B cell (primary cell): Measurements from ENCODE around the gene FUOM. TPM values are rescaled to one million over a fixed set of nuclear protein-coding genes. Genes with fewer than 3 reads are reported as not detected.

Experiments used
- ATAC-seq: fragments of 200-7000 bp; cut with Tn5 transposase; one replicate; pipeline ENCODE4 v1.10.0; 2021; ENCODE audit warnings: low read depth, mild to moderate bottlenecking, moderate number of reproducible peaks, moderate library complexity
- CTCF ChIA-PET: fragments of 350-600 bp; sonication (Branson Sonifier 250); formaldehyde crosslinking; loops from one replicate; lab custom pipeline; 2021; ENCODE audit warnings: antibody characterized with exemption, inconsistent platforms; lab: Charles Lee
- POLR2A ChIA-PET: fragments of 350-600 bp; sonication (Branson Sonifier 250); formaldehyde crosslinking; loops from one replicate; lab custom pipeline; 2021; ENCODE audit warnings: antibody characterized with exemption; lab: Charles Lee
- DNase-seq: peaks from one replicate; pipeline ENCODE4 v3.0.0; 2013
- H2AFZ ChIP-seq: 2 replicates; pipeline ENCODE4 v1.6.1; 2012; ENCODE audit warnings: mild to moderate bottlenecking, low read depth, low read length; ENCODE audit not compliant: insufficient read depth, poor library complexity, severe bottlenecking
- H3K27ac ChIP-seq, 2 donors: 1 replicate in 1 of 2; 2 replicates in 1 of 2; pipeline ENCODE4 v1.5.1; 2012 to 2013; ENCODE audit warnings: low read length in 2 of 2, mild to moderate bottlenecking in 2 of 2, moderate library complexity in 1 of 2
- H3K27me3 ChIP-seq, 4 experiments: fragments of 200-600 bp in 1 of 4; sonication (generic) in 1 of 4; replicated peaks in 1 of 4; 1 replicate in 2 of 4; 2 replicates in 2 of 4; pipeline versions ENCODE4 v1.6.1 to v1.7.0; 2013 to 2016; ENCODE audit warnings: low read length in 3 of 4, mild to moderate bottlenecking in 2 of 4, mixed read lengths in 1 of 4, moderate library complexity in 1 of 4; ENCODE audit not compliant: insufficient read depth in 4 of 4, control insufficient read depth in 3 of 4; ENCODE audit errors: control extremely low read depth in 1 of 4
- H3K36me3 ChIP-seq, 2 experiments: replicated peaks in 1 of 2; 1 replicate in 1 of 2; 2 replicates in 1 of 2; pipeline versions ENCODE4 v1.6.1 to v1.7.1; 2013; ENCODE audit warnings: low read length in 1 of 2; ENCODE audit not compliant: insufficient read depth in 2 of 2, control insufficient read depth in 1 of 2; ENCODE audit errors: control extremely low read depth in 1 of 2, extremely low read depth in 1 of 2
- H3K4me1 ChIP-seq, 2 donors: fragments of 200-600 bp in 1 of 2; sonication (generic) in 1 of 2; 1 replicate in 1 of 2; 2 replicates in 1 of 2; pipeline versions ENCODE4 v1.5.1 to v1.6.1; 2013 to 2017; ENCODE audit warnings: low read length in 2 of 2; ENCODE audit not compliant: control insufficient read depth in 2 of 2, insufficient read depth in 2 of 2
- H3K4me2 ChIP-seq: replicated peaks from 2 replicates; pipeline ENCODE3; 2012; ENCODE audit warnings: mild to moderate bottlenecking, low read depth, low read length; ENCODE audit not compliant: poor library complexity, severe bottlenecking
- H3K4me3 ChIP-seq, 5 experiments: fragments of 200-600 bp in 1 of 5; sonication (generic) in 1 of 5; 1 replicate in 3 of 5; 2 replicates in 2 of 5; pipeline versions ENCODE4 v1.5.1 to v1.7.0; 2011 to 2016; ENCODE audit warnings: low read length in 4 of 5, mild to moderate bottlenecking in 4 of 5, low read depth in 2 of 5, control low read depth in 1 of 5, moderate library complexity in 1 of 5; ENCODE audit not compliant: insufficient read depth in 1 of 5; ENCODE audit errors: control extremely low read depth in 1 of 5, extremely low read depth in 1 of 5
- H3K79me2 ChIP-seq: fragments of 200-600 bp; sonication (generic); one replicate; pipeline ENCODE4 v1.6.0; 2016; ENCODE audit warnings: low read length; ENCODE audit not compliant: control insufficient read depth, insufficient read depth
- H3K9ac ChIP-seq: fragments of 200-600 bp; sonication (generic); 2 replicates; pipeline ENCODE4 v1.6.1; 2017; ENCODE audit warnings: mild to moderate bottlenecking, low read length, moderate library complexity
- H3K9me3 ChIP-seq, 3 donors: one replicate each; pipeline versions ENCODE4 v1.6.1 to v1.7.1; 2013; ENCODE audit warnings: low read length in 2 of 3; ENCODE audit not compliant: control insufficient read depth in 2 of 3, insufficient read depth in 1 of 3; ENCODE audit errors: control extremely low read depth in 1 of 3
- H4K20me1 ChIP-seq: 2 replicates; pipeline ENCODE4 v1.6.0; 2012; ENCODE audit warnings: mild to moderate bottlenecking, low read length; ENCODE audit not compliant: insufficient read depth, control insufficient read depth, poor library complexity, severe bottlenecking
- H3K27ac Mint-ChIP-seq: one replicate; pipeline ENCODE4 v1.8.0; 2021; ENCODE audit warnings: mixed read lengths
- H3K27me3 Mint-ChIP-seq: one replicate; pipeline ENCODE4 v1.8.0; 2021; ENCODE audit warnings: mixed read lengths
- H3K4me1 Mint-ChIP-seq: one replicate; pipeline ENCODE4 v1.8.0; 2021; ENCODE audit warnings: mixed read lengths
- H3K4me3 Mint-ChIP-seq: one replicate; pipeline ENCODE4 v1.8.0; 2021; ENCODE audit warnings: mixed read lengths
- H3K9me3 Mint-ChIP-seq: one replicate; pipeline ENCODE4 v1.8.0; 2022; ENCODE audit warnings: mixed read lengths; ENCODE audit not compliant: insufficient read depth
- EZH2 ChIP-seq: IDR thresholded peaks from 2 replicates; pipeline ENCODE4 v1.6.1; 2012; ENCODE audit warnings: borderline replicate concordance, low read depth, mild to moderate bottlenecking, moderate library complexity, low read length; ENCODE audit not compliant: insufficient read depth, poor library complexity, severe bottlenecking
- WGBS: methylation state at CpG from one replicate; pipeline ENCODE4 v1.1.5; 2013; ENCODE audit warnings: missing lambda C conversion rate; ENCODE audit not compliant: insufficient coverage; 5-methylcytosine and 5-hydroxymethylcytosine counted together
- intact Hi-C: fragments of 100-400 bp; cut with micrococcal nuclease; formaldehyde crosslinking; loops from one replicate; pipeline ENCODE4 v1.10.0; 2022
- polyA plus RNA-seq: library from polyadenylated mRNA; depleted of rRNA; stranded (reverse); fragments of >200 nt; gene quantifications from 2 replicates; pipeline ENCODE4 v1.2.3, GENCODE V29; 2012
- total RNA-seq, 2 donors: library from RNA; stranded (reverse); fragments of 120-200 nt in 1 of 2; gene quantifications; 1 replicate in 1 of 2; 2 replicates in 1 of 2; pipeline versions ENCODE4 v1.2.3 to v1.2.4, GENCODE V29; 2013 to 2022
- TF ChIP-seq, protein P1 (sequence below): fragments of 200-600 bp; IDR thresholded peaks from one replicate; pipeline ENCODE4 v1.8.0; 2022; ENCODE audit warnings: antibody characterized with exemption, mild to moderate bottlenecking

Gene FUOM
- total and polyA plus RNA-seq, 2 donors (not counting 1 experiment from before 2014, with no cell fraction given): 23.8 to 30.7 TPM

DNA sequence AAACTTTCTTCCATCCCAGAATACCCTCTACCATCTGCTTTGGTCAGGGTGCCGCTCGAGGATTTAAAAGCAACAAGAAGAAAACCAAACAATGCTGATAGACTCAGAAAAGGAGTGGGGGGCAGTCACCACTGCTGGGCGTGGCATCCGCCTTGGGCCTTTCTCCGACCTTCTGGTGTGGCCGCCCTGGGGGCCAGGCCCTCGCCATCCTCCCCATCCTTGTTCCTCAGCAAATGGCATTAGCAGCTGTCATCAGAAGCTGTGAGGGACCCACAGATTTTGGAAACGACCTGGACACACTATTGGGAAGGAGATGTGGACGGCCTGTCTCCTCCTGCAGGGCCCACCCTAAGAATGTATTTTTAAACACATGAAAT, 45.1 kb downstream of the FUOM start:
- peaks cover 0 to 10% (median 0%) of the 10 kb centered on the region in 3 donors for H3K9me3 ChIP-seq
- WGBS: 96% methylated on average over 4 of the region's 9 CpGs
- no peak for ATAC-seq
- H3K4me1 ChIP-seq: peaks cover 4 to 14% of the 10 kb centered on the region in 2 donors
- ChIA-PET CTCF (interaction anchor here (4.2 kb wide), 1 partner anchor 16 kb away, joined by 21 read pairs; no protein-coding TSS in a partner anchor), POLR2A (no interaction called here)
- Mint-ChIP-seq H3K27ac (no peak overlapping the region), H3K4me3 (no peak overlapping the region), H3K27me3 (no peaks in the 10 kb centered on the region), H3K9me3 (peaks cover 2% of the 10 kb centered on the region), H3K4me1 (peaks cover 15% of the 10 kb centered on the region)
- H2AFZ ChIP-seq: no peak overlapping the region
- H3K27me3 ChIP-seq: no peaks in the 10 kb centered on the region
- no peak overlapping the region for H3K4me3 ChIP-seq
- peaks cover 12% of the 10 kb centered on the region for H4K20me1 ChIP-seq
- H3K4me2 ChIP-seq: no peak overlapping the region
- H3K9ac ChIP-seq: no peak overlapping the region
- TF ChIP-seq EZH2: no peak
- TF ChIP-seq, protein P1, sequence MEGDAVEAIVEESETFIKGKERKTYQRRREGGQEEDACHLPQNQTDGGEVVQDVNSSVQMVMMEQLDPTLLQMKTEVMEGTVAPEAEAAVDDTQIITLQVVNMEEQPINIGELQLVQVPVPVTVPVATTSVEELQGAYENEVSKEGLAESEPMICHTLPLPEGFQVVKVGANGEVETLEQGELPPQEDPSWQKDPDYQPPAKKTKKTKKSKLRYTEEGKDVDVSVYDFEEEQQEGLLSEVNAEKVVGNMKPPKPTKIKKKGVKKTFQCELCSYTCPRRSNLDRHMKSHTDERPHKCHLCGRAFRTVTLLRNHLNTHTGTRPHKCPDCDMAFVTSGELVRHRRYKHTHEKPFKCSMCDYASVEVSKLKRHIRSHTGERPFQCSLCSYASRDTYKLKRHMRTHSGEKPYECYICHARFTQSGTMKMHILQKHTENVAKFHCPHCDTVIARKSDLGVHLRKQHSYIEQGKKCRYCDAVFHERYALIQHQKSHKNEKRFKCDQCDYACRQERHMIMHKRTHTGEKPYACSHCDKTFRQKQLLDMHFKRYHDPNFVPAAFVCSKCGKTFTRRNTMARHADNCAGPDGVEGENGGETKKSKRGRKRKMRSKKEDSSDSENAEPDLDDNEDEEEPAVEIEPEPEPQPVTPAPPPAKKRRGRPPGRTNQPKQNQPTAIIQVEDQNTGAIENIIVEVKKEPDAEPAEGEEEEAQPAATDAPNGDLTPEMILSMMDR: no peak
- no peak overlapping the region for H3K27ac ChIP-seq
- intact Hi-C loops: loop anchor here (5.0 kb wide), 1 partner anchor 210 kb away; no protein-coding TSS in a partner anchor
- peaks cover 0 to 31% of the 10 kb centered on the region in 2 experiments for H3K36me3 ChIP-seq
- DNase-seq: no peak
- H3K79me2 ChIP-seq: peaks cover 9% of the 10 kb centered on the region

DNA sequence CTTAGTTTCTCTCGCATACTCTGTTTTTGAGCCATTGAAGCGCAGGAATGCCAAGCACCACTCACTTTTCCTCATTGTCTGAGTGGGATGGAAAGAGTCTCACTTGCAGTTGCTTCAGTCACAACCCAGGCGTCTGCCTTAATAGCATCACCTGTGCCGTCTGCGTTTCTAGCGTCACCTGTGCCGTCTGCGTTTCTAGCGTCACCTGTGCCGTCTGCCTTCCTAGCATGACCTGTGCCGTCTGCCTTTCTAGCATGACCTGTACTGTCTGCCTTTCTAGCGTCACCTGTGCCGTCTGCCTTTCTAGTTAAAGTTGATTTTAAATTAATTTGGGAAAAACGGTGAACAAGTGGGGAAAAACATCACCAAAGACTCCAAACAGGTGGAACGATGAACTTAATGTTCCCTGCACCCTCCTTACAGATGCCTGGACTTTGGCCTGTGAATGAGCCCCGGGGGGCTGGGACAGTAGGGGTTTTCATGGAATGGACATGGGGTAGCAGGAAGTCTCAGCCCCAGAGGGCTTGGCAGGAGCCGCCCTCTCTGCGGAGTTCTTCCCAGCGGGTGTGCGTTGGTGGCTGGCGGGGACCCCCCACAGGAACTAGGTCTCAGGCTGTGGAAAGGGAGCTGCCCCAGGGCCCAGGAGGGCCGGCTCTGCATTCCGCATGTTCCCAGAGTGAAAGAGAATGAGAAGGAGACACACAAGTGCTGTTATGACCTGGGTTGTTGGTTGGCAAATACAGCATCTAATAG, 45.6 kb downstream of the FUOM start:
- TF ChIP-seq, protein P1: no peak
- TF ChIP-seq EZH2: no peak
- no peak overlapping the region for H3K27ac Mint-ChIP-seq
- WGBS: over 99% methylated on average over 16 of the region's 23 CpGs
- Histone ChIP-seq H3K4me1 (peaks cover 9 to 20% of the 10 kb centered on the region in 2 donors), H2AFZ (no peak overlapping the region), H3K9me3 (peaks cover 0 to 10% (median 0%) of the 10 kb centered on the region in 3 donors), H3K79me2 (peaks cover 14% of the 10 kb centered on the region), H3K4me2 (no peak overlapping the region), H3K4me3 (no peak overlapping the region), H3K27me3 (no peaks in the 10 kb centered on the region), H4K20me1 (peaks cover 18% of the 10 kb centered on the region), H3K9ac (no peak overlapping the region), H3K27ac (no peak overlapping the region), H3K36me3 (peaks cover 0 to 31% of the 10 kb centered on the region in 2 experiments)
- CTCF ChIA-PET: interaction anchor here (1.0 to 4.2 kb wide), 2 partner anchors 16 to 17 kb away, joined by 3 to 21 read pairs; no protein-coding TSS in a partner anchor
- no peaks in the 10 kb centered on the region for H3K27me3 Mint-ChIP-seq
- POLR2A ChIA-PET: no interaction called here
- DNase-seq: no peak
- intact Hi-C loops: loop anchor here (5.0 kb wide), 1 partner anchor 210 kb away; no protein-coding TSS in a partner anchor
- H3K4me3 Mint-ChIP-seq: no peak overlapping the region
- ATAC-seq: no peak
- peaks cover 20% of the 10 kb centered on the region for H3K4me1 Mint-ChIP-seq
- H3K9me3 Mint-ChIP-seq: peaks cover 2% of the 10 kb centered on the region
